Hindlimb muscle (tissue), 1 donor: ENCODE measurements around the gene VWC2L. TPM values are rescaled to one million over a fixed set of nuclear protein-coding genes. Genes with fewer than 3 reads are reported as not detected.

Experiments used
- DNase-seq: peaks from one replicate; pipeline ENCODE4 v3.0.0-alpha.2; 2013
- polyA plus RNA-seq: library from polyadenylated mRNA; unstranded; fragments of 120-200 nt; gene quantifications from one replicate; pipeline ENCODE4 v1.2.1, GENCODE V29; 2013; ENCODE audit not compliant: insufficient read length

Gene VWC2L
- polyA plus RNA-seq, 1 donor: not detected

DNA sequence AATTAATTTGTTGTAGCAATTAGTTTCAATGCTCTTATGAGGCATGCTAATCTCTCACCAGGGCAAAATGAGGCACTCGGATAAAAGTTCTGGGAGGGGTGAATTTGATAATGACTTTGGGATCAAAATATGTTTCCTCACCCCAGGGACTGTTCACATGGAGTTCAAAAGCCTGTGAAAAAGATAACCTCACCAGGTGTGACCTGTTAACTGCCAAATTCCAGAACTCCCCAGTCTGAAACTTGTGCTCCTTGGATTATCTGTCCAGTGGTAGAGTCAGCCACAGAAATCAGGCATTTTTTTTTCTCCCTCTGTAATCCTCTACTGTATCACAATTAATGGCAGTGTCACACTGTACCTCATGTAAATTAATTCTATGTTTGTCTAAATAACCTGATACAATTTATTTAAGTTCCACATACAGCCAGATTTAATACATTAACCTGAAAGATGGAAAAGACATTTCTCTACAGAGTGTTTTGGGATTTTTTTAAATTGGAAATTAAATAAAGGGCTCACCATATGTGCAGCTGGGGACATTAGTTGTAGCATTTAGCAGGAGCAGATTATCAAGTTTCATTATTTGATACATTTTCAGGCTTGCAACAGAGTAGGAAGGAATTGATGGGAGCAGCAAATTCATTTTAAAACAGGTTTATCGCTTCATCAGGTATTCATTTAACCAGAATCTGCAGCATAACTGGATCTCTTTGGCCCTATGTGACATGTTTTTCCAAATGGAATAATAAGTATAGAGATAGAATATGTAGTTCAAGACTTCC is 191.2 kb downstream of the VWC2L start:
- DNase-seq: no peak

- DNase-seq: no peak
Measured at GRCh38 chr2:214604861-214605260, 194.0 kb downstream of the VWC2L start.

DNA sequence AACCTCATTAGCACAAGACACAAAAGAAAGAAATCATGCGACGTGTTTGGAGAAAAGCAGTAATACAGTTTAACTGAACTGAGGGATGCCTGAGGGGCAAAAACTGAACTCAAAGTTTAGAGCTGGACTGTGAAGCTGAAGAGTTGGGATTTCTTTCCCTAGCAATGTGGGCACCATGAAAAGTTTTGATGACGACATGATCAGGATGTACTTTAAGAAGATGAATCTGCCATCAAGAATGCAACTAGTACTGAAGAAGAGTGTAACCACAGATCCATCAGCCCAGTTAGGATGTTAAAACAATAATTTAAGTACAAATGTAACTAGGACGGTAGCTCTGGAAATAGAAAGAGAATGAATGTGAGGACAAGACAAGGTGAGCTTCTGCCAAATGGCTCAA is 196.2 kb downstream of the VWC2L start:
- DNase-seq: no peak

DNA sequence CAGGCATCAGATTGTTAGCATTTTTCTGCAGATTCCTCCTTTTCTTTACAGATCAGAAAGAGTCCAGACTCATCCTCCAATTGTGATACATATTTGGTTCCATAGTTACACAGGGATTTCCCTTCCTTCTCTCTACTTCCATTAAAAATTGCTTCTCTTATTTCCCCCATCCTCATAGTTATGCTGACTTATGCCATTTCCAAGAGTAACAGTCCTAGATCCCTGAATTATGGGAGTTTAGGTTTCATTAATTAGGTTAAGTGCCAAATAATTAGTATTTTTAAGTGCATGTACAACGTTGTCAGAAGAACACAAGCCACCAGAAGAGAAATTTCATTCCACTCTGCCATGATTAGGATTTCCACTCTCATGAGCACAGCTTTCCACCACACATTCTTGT is 200.2 kb downstream of the VWC2L start:
- DNase-seq: no peak

DNA sequence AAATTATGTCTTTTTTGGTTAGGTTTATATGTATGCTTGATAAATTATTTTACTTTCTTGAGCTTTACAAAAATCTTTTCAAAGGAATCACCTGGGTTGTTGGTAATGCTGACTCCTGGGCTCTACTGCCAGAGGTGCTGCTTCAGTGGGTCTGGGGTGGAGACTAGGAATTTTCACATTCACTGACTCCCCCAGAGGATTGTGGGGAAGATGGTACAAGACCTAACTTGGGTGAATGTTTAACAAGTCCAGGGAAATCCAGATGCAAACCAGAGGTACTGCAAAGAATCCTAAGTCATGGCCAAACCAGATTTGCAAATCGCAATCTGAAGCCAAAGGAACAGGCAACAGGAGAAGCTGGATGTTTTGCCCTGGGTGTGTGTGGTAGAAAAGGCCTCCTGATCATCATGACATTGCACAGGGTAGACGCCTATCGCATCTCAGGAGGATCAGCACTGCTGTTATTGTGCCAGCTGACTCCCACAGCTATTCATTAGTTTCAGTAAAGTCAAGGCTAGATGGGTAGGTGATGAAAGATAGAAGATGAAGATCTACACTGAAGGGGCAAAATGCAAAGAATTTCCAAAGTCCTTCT is 213.4 kb downstream of the VWC2L start:
- no peak for DNase-seq

DNA sequence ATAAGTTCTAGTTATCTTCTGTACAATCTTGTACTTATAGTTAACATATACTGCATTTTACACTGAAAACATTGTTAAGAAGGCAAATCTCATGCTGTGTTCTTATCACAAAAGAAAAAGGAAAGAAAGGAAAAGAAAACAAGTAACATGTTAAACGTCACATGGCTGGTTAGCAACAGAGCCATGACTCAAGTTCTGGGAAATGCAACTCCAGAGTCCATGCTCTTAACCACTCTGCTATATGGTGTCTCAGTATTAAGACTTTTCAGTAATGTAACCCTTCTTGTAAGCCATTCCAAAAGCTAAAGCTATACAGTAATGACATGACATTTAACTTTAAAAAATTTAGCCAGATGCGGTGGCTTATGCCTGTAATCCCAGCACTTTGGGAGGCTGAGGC is 217.2 kb downstream of the VWC2L start:
- no peak for DNase-seq
